Hepatocyte (in vitro differentiated cells): ENCODE measurements around the gene BAZ2B. TPM values are rescaled to one million over a fixed set of nuclear protein-coding genes. Genes with fewer than 3 reads are reported as not detected.

ENCODE experiments used
- DNase-seq: peaks from one replicate; pipeline ENCODE4 v3.0.0-alpha.2; 2016; ENCODE audit warnings: low spot score
- H2AFZ ChIP-seq: fragments of 200-600 bp; sonication (generic); 2 replicates; pipeline ENCODE4 v1.6.0; 2016; ENCODE audit warnings: antibody characterized with exemption, mild to moderate bottlenecking
- H3K27ac ChIP-seq: fragments of 200-600 bp; sonication (generic); 2 replicates; pipeline ENCODE4 v1.5.1; 2016; ENCODE audit warnings: mild to moderate bottlenecking
- H3K27me3 ChIP-seq: fragments of 200-600 bp; sonication (generic); 2 replicates; pipeline ENCODE4 v1.6.1; 2016
- H3K36me3 ChIP-seq: fragments of 200-600 bp; sonication (generic); replicated peaks from 2 replicates; pipeline ENCODE4 v1.5.1; 2016; ENCODE audit warnings: low read depth; ENCODE audit not compliant: insufficient read depth
- H3K4me1 ChIP-seq: fragments of 200-600 bp; sonication (generic); 2 replicates; pipeline ENCODE4 v1.5.1; 2016; ENCODE audit warnings: mild to moderate bottlenecking, moderate library complexity; ENCODE audit not compliant: insufficient read depth
- H3K4me2 ChIP-seq: fragments of 200-600 bp; sonication (generic); 2 replicates; pipeline ENCODE4 v1.6.0; 2016
- H3K4me3 ChIP-seq: fragments of 200-600 bp; sonication (generic); 2 replicates; pipeline ENCODE4 v1.5.1; 2016; ENCODE audit warnings: mild to moderate bottlenecking
- H3K79me2 ChIP-seq: fragments of 200-600 bp; sonication (generic); 2 replicates; pipeline ENCODE4 v1.6.0; 2017; ENCODE audit warnings: mild to moderate bottlenecking
- H3K9me2 ChIP-seq: fragments of 200-600 bp; sonication (generic); replicated peaks from 2 replicates; pipeline ENCODE4 v1.6.0; 2017; ENCODE audit warnings: mild to moderate bottlenecking; ENCODE audit not compliant: insufficient read depth
- H3K9me3 ChIP-seq: fragments of 200-600 bp; sonication (generic); 2 replicates; pipeline ENCODE4 v1.5.1; 2016; ENCODE audit warnings: low read depth, mild to moderate bottlenecking
- H4K20me1 ChIP-seq: fragments of 200-600 bp; sonication (generic); 2 replicates; pipeline ENCODE4 v1.6.0; 2016; ENCODE audit warnings: mild to moderate bottlenecking; ENCODE audit not compliant: insufficient read depth, poor library complexity, severe bottlenecking
- EZH2 ChIP-seq: fragments of 200-600 bp; sonication (generic); IDR thresholded peaks from 2 replicates; pipeline ENCODE4 v1.6.1; 2016; ENCODE audit warnings: antibody characterized with exemption, mild to moderate bottlenecking, borderline replicate concordance
- EZH2phosphoT487 ChIP-seq: fragments of 200-600 bp; sonication (generic); IDR thresholded peaks from one replicate; pipeline ENCODE4 v1.6.1; 2018; ENCODE audit warnings: antibody characterized with exemption, mild to moderate bottlenecking, low read depth, moderate library complexity; ENCODE audit not compliant: unreplicated experiment, severe bottlenecking
- WGBS: methylation state at CpG from one replicate; pipeline ENCODE4 v1.1.6; 2016; ENCODE audit warnings: low lambda C conversion rate; ENCODE audit errors: missing lambda C conversion rate; 5-methylcytosine and 5-hydroxymethylcytosine counted together
- polyA plus RNA-seq: library from polyadenylated mRNA; unstranded; fragments of >200 nt; fragmentation: Nextera tagmentation; extraction: Ambion mirVana; gene quantifications from 2 replicates; pipeline ENCODE4 v1.2.1, GENCODE V29; 2016
- total RNA-seq: library from RNA; depleted of rRNA; stranded (reverse); fragments of >200 nt; gene quantifications from 2 replicates; pipeline ENCODE4 v1.2.3, GENCODE V29; 2014
- TF ChIP-seq, protein P1 (sequence below): fragments of 200-600 bp; sonication (generic); IDR thresholded peaks from 2 replicates; pipeline ENCODE4 v1.5.1; 2016; ENCODE audit warnings: antibody characterized with exemption, mild to moderate bottlenecking; ENCODE audit not compliant: poor library complexity

BAZ2B gene
- total and polyA plus RNA-seq, 2 experiments from 2014 or later: 40.7 to 83.3 TPM

DNA sequence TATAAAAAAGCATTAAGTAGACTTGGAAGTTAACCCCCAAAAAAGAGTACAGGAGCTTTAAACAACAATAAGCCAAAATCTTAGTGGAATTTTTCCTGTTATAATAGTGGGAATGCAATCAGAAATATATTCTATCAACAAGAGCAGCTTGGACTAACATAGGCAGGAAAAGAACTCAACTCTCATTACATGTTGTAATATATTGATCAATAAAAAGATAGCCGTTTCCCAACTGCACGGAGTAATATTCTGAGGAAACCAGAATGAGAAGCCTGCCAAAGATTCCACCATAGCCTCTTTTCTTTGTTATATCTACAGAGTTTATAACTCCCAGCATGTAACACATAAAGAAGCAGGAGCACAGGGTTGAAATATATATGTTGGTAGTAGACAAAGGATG is 37.6 kb upstream of the BAZ2B start:
- Histone ChIP-seq H3K27me3 (no peaks in the 10 kb centered on the region), H3K9me3 (no peaks in the 10 kb centered on the region), H3K79me2 (no peaks in the 10 kb centered on the region), H2AFZ (no peak overlapping the region), H3K4me3 (no peak overlapping the region), H3K9me2 (no peaks in the 10 kb centered on the region), H4K20me1 (no peaks in the 10 kb centered on the region), H3K4me2 (no peak overlapping the region), H3K36me3 (no peaks in the 10 kb centered on the region), H3K27ac (no peak overlapping the region), H3K4me1 (no peaks in the 10 kb centered on the region)
- WGBS: 92% methylated on average over 2 of the region's 2 CpGs
- TF ChIP-seq, protein P1, sequence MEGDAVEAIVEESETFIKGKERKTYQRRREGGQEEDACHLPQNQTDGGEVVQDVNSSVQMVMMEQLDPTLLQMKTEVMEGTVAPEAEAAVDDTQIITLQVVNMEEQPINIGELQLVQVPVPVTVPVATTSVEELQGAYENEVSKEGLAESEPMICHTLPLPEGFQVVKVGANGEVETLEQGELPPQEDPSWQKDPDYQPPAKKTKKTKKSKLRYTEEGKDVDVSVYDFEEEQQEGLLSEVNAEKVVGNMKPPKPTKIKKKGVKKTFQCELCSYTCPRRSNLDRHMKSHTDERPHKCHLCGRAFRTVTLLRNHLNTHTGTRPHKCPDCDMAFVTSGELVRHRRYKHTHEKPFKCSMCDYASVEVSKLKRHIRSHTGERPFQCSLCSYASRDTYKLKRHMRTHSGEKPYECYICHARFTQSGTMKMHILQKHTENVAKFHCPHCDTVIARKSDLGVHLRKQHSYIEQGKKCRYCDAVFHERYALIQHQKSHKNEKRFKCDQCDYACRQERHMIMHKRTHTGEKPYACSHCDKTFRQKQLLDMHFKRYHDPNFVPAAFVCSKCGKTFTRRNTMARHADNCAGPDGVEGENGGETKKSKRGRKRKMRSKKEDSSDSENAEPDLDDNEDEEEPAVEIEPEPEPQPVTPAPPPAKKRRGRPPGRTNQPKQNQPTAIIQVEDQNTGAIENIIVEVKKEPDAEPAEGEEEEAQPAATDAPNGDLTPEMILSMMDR: no peak
- TF ChIP-seq EZH2: no peak
- no peak for TF ChIP-seq EZH2phosphoT487
- DNase-seq: no peak

DNA sequence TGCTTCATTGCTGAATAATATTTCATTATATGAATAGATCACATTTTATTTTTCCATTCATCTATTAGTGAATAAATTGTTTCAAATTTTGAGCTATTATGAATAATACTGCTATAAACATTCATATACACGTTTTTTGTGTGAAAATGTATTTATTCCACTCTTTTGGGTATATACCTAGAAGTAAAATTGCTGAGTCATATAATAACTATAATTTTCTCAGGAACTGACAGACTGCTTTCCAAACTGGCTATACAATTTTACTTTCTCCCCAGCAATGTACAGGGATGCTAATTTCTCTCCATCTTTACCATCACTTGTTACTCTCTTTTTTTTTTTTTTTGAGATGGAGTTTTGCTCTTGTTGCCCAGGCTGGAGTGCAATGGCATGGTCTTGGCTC is 35.5 kb upstream of the BAZ2B start:
- Histone ChIP-seq H4K20me1 (no peaks in the 10 kb centered on the region), H3K4me1 (no peaks in the 10 kb centered on the region), H3K4me2 (no peak overlapping the region), H3K27me3 (no peaks in the 10 kb centered on the region), H2AFZ (no peak overlapping the region), H3K36me3 (no peaks in the 10 kb centered on the region), H3K27ac (no peak overlapping the region), H3K4me3 (no peak overlapping the region), H3K9me3 (no peaks in the 10 kb centered on the region), H3K9me2 (no peaks in the 10 kb centered on the region), H3K79me2 (no peaks in the 10 kb centered on the region)
- 86% methylated on average over 1 of the region's 1 CpG for WGBS
- TF ChIP-seq, protein P1: no peak
- TF ChIP-seq EZH2: no peak
- no peak for TF ChIP-seq EZH2phosphoT487
- DNase-seq: no peak

DNA sequence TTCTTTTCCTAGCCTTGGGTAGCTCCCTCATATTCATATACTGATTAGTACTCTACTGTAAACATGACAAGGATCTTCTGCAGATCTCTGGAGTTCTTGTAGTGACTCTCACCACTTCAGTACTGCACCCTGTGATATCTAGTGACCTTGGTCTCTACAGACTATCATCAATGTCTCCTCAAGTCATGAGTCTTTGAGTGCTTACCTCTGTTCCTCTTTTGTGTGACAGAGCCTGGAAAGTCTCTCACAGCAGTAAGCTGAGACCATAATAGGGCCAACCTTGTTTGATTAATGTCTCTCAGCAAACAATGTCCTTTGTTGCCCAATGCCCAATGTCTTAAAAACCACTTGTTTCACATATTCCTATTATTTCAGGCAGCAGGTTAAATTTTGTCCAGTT is 34.2 kb upstream of the BAZ2B start:
- Histone ChIP-seq H3K4me3 (no peak overlapping the region), H3K4me2 (no peak overlapping the region), H3K4me1 (no peaks in the 10 kb centered on the region), H3K36me3 (no peaks in the 10 kb centered on the region), H3K27me3 (no peaks in the 10 kb centered on the region), H3K79me2 (no peaks in the 10 kb centered on the region), H3K9me2 (no peaks in the 10 kb centered on the region), H3K27ac (no peak overlapping the region), H4K20me1 (no peaks in the 10 kb centered on the region), H2AFZ (no peak overlapping the region), H3K9me3 (no peaks in the 10 kb centered on the region)
- TF ChIP-seq EZH2 (no peak), EZH2phosphoT487 (no peak)
- DNase-seq: no peak

DNA sequence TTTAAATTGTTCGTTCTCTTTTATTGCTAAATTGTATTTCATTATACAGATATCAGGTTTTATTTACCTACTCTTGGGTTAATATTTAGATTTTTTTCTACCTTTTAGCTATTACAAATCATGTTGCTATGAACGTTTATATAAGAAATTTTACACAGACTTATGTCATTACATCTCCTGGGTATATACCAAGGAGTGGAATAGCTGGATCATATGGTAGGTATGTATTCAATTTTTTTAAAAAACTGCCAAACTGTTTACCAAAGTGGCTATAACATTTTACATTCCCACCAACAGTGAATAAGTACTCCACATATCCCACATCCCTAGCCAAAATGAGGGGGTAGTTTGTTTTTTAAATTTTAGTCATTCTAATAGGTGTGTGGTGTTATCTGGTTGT is 32.3 kb upstream of the BAZ2B start:
- no peak overlapping the region for H3K4me3 ChIP-seq
- WGBS: 84% methylated on average over 2 of the region's 2 CpGs

More for the DNA sequence above, 32.3 kb upstream of the BAZ2B start:
- Histone ChIP-seq H4K20me1 (no peaks in the 10 kb centered on the region), H3K79me2 (no peaks in the 10 kb centered on the region), H3K27ac (no peak overlapping the region), H3K36me3 (no peaks in the 10 kb centered on the region), H3K4me2 (no peak overlapping the region), H3K27me3 (no peaks in the 10 kb centered on the region), H3K9me2 (no peaks in the 10 kb centered on the region), H3K9me3 (no peaks in the 10 kb centered on the region), H3K4me1 (no peaks in the 10 kb centered on the region), H2AFZ (no peak overlapping the region)
- DNase-seq: no peak
- TF ChIP-seq EZH2: no peak
- no peak for TF ChIP-seq EZH2phosphoT487
- TF ChIP-seq, protein P1: no peak
